UCSD-AML1 (cell line): ENCODE results near the gene NKTR.

Source experiments
- DNase-seq: peaks from one replicate; lab custom pipeline; 2025; ENCODE audit not compliant: unreplicated experiment; lab: John Stamatoyannopoulos, UW

Gene NKTR

DNA sequence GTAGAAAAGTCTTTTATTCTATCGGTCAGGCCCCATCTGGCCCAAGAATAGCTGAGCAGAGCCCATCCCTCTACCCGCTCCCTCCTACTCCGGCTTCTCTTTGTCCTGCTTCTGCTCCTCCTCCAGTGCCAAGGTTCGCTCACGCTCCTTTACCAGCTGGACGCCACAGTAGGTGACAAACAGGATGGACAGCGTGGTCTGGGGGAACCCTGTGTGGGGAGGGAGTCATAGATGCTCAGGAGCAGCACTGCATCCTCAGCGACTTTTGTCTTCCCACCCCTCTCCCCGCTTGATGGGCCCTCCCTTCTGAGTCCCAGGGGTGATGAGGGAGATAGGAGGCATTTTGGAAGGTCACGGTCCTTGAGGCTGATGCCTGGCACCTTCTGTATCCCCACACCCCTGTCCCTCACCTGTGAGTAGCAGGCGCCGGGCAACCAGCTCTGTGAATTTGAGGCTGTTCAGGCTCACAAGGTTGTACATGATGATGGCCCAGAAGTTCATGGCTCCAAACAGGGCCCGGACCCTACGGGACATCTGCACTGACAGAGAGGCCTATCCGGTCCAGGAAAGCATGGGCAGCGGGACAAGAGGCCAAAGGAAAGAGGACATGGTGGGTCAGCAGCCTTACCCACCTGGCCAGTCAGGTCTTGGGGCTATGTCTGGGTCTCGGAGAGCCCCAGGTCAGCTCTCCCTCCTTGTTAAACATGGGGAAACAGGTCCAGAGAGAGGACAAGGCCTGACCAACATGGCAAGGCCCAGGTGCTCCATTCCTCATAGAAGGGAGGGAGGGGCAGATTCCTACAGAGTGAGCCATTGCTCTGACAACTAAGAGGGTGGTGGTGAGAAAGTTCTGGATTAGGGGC lies 92.4 kb downstream of the NKTR start:
- no peak for DNase-seq

DNA sequence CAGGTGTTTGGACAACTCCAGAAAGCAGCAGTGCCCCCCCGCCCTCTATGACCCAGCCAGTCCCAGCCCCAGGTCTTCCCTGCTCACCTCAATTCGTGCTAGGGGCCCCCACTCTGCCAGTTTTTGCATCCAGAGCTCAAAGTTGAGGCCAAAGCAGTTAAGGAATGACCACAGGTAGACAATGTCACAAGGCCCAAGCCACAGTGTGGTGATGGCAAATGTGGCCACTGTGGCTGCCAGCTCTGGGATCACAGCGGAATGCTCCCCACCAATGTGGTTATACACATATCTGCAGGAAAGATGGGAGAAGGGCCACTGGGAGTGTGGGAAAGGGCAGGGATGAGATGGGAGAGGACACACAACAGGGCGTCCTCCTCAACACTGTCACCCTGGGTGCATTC lies 93.0 kb downstream of the NKTR start:
- DNase-seq = no peak

DNA sequence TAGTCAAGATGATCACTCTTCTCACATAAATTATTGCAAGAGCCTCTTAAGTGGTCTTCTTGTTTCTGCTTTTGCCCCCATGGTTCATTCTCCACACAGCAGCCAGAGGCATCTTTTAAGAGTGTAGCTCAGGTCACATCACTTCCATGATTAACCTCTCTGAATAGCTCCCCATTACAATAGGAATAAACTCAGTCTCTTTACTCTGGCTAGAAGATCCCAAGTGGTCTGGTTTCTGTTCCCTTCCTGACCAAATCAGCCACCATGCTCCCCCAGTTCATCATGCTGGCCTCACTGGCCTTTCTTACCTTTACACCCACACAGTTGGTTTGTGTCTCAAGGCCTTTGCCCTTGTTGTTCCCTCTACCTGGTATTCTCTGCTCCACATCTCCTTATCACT lies 93.9 kb downstream of the NKTR start:
- DNase-seq = no peak

DNA sequence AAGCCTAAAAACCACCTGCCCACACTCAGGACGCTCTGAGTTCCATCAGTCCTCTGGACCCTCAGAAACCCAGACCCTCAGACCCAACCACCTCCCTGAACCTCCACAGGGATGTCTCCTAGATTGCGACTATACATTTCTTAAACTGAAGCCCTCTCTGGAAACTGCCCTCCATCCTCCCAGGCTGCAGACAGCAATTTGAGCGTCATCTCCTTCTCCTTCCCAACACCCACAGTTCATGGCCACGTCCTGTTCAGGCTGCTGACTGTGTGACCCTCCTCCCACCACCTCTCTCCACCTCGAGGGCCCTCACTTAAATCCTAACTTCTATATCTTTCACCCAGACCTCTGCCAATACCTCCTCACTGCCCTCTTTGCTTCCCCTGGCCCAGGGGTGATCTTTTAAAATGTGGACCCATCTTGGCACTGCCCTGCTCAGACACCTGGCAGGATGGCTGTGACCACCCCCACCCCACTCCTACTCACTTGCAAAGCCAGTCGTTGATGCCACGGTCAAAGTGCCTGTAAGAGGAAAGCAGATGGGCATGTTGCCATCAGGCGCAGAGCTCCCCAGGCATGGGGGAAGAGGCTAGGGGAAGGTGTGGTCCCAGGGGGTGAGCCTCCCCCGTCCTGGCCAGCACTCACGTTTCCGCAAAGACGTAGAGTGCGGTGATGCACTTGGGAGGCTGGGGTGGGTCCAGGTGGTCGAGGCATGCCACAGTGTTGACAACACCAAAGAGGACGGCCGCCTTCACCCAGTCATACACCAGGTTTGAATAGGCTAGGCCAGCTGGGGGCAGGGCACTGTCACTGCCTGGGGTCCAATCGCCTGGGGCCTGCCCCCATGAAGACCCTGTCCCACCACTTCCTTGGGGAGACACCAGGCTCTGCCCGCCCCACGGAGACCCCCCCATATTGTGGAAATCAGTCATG lies 96.1 kb downstream of the NKTR start:
- no peak for DNase-seq

DNA sequence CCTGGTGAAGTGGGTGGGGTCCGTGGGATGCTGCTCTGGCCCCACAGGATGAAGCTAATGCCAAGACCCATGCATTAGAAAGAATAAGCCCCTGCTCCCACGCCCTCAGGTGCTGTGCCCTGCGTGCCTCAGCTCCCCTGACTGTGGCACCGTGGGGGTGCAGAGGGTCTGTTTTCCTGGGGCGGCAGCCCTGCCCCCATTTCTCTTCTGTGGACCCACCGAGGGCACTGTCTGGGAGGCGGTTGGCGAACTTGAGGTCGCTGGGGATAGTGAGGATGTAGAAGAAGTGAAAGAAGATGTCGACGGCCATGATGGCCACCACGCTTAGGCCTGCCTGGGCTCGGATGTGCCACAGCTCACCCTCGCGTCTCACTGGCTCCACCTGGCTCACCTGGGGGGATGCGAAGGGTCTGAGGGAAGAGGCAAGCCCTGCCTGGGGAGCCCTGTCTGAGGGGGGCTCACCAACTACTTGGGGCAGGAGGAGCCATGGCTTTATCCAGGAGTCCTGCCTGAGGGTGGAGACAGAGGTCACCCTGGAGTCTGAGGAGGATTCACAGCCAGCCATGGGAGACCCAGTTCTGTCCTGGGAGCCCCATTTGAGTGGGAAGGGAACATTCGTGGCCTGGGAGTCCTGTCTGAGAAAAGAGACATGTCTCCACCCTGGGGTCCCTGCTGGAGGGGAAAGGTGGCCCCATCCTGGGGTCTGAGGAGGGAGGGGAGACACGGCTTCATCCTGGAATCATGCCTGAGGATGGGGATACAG lies 97.0 kb downstream of the NKTR start:
- DNase-seq = no peak
